Measurements from ENCODE around the gene GGA2.
"Not testable (repeated sequence)": the region's sequence is repeated elsewhere in the genome, so short reads cannot be mapped to it uniquely, and the experiment has no call there.

The GGA2 gene

GRCh38 chr16:23466162-23466885, 44.0 kb downstream of the GGA2 start:
- CTCF ChIA-PET: interaction anchor here (2.4 kb wide), 1 partner anchor 32 kb away, joined by 10 read pairs; no protein-coding TSS in a partner anchor
- TF ChIP-seq, protein P1, sequence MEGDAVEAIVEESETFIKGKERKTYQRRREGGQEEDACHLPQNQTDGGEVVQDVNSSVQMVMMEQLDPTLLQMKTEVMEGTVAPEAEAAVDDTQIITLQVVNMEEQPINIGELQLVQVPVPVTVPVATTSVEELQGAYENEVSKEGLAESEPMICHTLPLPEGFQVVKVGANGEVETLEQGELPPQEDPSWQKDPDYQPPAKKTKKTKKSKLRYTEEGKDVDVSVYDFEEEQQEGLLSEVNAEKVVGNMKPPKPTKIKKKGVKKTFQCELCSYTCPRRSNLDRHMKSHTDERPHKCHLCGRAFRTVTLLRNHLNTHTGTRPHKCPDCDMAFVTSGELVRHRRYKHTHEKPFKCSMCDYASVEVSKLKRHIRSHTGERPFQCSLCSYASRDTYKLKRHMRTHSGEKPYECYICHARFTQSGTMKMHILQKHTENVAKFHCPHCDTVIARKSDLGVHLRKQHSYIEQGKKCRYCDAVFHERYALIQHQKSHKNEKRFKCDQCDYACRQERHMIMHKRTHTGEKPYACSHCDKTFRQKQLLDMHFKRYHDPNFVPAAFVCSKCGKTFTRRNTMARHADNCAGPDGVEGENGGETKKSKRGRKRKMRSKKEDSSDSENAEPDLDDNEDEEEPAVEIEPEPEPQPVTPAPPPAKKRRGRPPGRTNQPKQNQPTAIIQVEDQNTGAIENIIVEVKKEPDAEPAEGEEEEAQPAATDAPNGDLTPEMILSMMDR (IDR thresholded peaks at IDR 0.05; ENCODE audit: control extremely low read depth, extremely low read depth, low read depth, missing control alignments): no peak
- POLR2A ChIA-PET: interaction anchor here (0.9 kb wide), 1 partner anchor 13 kb away, joined by 3 read pairs; no protein-coding TSS in a partner anchor
- no peak for DNase-seq (ENCODE audit: extremely low spot score)

DNA sequence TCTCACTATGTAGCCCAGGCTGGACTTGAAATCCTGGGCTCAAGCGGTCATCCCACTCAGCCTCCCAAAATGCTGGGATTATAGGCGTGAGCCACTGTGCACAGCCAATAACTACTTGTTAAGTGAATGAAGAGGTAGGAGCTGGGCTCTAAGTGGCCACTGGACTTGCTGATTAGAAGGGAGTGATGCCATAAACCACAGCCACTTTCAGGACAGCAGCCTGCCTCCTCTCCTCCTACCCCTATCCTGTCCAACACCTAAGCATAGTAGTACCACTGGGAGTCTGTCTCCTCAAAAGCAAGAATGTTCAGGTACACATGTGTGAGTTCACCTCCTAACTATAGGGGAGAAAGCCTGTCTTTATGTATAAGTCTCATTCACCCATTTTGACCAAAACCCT, 45.1 kb downstream of the GGA2 start:
- POLR2A ChIA-PET: interaction anchor here (0.5 kb wide), 1 partner anchor 34 kb away, joined by 3 read pairs; no protein-coding TSS in a partner anchor
- TF ChIP-seq, protein P1 (IDR thresholded peaks at IDR 0.05; ENCODE audit: control extremely low read depth, extremely low read depth, low read depth, missing control alignments): no peak
- no peak for DNase-seq (ENCODE audit: extremely low spot score)
- CTCF ChIA-PET: interaction anchor here (2.4 kb wide), 1 partner anchor 30 kb away, joined by 10 read pairs; no protein-coding TSS in a partner anchor

GRCh38 chr16:23464196-23464595, 46.1 kb downstream of the GGA2 start:
- ChIA-PET POLR2A (no interaction called here), CTCF (interaction anchor here (1.1 kb wide), 1 partner anchor 11 kb away, joined by 3 read pairs; the partner anchor contains the start of gene COG7)
- DNase-seq (ENCODE audit: extremely low spot score): no peak
- TF ChIP-seq, protein P1 (IDR thresholded peaks at IDR 0.05; ENCODE audit: control extremely low read depth, extremely low read depth, low read depth, missing control alignments): no peak

DNA sequence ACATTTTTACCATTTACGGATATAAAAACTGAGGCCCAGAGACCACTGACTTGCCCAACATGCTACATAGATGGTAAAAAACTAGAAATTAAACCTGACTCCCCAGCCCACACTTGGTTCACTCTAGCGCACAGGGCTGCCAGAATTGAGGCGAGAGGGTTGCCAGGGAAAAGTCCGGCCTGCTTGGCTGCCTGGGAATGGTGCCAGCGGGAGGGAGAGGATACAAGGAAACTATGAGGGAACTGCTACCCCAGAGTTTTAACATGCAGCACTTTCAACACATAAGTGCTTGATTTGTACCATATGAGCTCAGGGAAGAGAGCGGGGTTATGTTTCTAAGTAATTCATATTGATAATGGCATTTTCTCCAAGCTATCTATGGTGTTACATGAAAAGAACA, 47.3 kb downstream of the GGA2 start:
- POLR2A ChIA-PET; DNase-seq (ENCODE audit: extremely low spot score): not testable (repeated sequence)
- CTCF ChIA-PET: interaction anchor here (1.1 kb wide), 1 partner anchor 10 kb away, joined by 3 read pairs; the partner anchor contains the start of gene COG7

GRCh38 chr16:23453338-23454052, 56.8 kb downstream of the GGA2 start:
- TF ChIP-seq, protein P1 (IDR thresholded peaks at IDR 0.05; ENCODE audit: control extremely low read depth, extremely low read depth, low read depth, missing control alignments): no peak
- DNase-seq (ENCODE audit: extremely low spot score): no peak
- POLR2A ChIA-PET: no interaction called here
- CTCF ChIA-PET: interaction anchor here (0.8 to 12.6 kb wide), 4 partner anchors 10 to 271 kb away, joined by 3 to 98 read pairs (median 4); partner anchors contain the start of gene SCNN1G

DNA sequence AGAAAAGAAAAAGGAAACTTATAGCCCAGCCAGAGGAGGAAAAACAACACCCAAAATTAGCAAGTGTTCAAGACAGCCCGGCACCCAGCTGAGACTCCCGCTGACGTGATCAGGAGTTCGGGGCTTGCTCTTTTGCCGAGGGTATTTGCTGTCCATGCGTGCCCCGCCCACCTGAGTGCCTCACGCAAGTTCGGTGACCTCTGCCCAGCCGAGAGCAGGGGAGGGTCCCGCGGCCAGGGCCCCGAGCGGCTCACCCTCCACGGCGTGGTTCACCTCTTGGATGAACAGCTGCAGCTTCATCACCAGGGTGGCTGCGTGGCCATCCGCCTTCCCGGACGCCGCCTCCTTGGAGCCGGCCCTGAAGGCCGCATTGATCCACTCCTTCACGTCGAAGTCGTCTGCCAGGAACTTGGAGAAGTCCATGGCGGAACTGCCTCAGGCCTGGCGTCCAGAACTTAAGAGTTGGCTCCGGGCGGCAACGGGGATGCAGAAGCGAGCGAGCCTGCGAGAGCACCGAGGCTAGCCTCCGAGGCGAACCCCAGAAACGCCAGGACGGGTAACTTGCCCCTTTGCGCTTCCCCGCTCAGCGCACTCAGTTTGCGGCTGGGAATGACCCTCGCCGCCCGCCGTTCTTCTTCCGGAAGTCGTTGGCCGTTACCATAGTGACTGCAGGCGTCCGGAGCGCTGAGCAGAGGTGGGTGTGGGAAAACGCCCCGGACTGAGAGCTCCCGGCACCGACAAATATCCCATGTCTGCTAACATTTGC, 57.5 kb downstream of the GGA2 start, which contains the start of gene COG7:
TSS of gene COG7 (minus strand) at position 618 of the 766 bp plus-strand sequence. CDS start at position 423, 195 bp downstream.
- POLR2A ChIA-PET: no interaction called here
- DNase-seq (ENCODE audit: extremely low spot score): peak; percentile 91
- CTCF ChIA-PET: interaction anchor here (0.8 to 12.6 kb wide), 6 partner anchors 11 to 270 kb away, joined by 3 to 98 read pairs (median 3); partner anchors contain the start of gene SCNN1G
- TF ChIP-seq, protein P1 (IDR thresholded peaks at IDR 0.05; ENCODE audit: control extremely low read depth, extremely low read depth, low read depth, missing control alignments): no peak
